K562 (cell line): ENCODE data around the gene IFT27. TPM values are rescaled to one million over a fixed set of nuclear protein-coding genes. Genes with fewer than 3 reads are reported as not detected.
A peak's percentile ranks its signal among the peaks of the same experiment; 100 is the strongest.

Source experiments
- ASH1L ChIP-seq: fragments of 450-650 bp; IDR thresholded peaks from 2 replicates; pipeline ENCODE4 v1.6.1; 2018; ENCODE audit warnings: borderline replicate concordance, mild to moderate bottlenecking, low read depth; ENCODE audit not compliant: partially characterized antibody
- ATF7 ChIP-seq: fragments of 450-650 bp; IDR thresholded peaks from 2 replicates; pipeline ENCODE4 v1.7.1; 2014; ENCODE audit warnings: mild to moderate bottlenecking, moderate library complexity
- C11orf30 ChIP-seq: fragments of 450-650 bp; IDR thresholded peaks from 2 replicates; pipeline ENCODE4 v1.6.1; 2016; ENCODE audit warnings: low read depth, mild to moderate bottlenecking
- CEBPB ChIP-seq: fragments of 450-650 bp; IDR thresholded peaks from 2 replicates; pipeline ENCODE4 v1.6.1; 2016; ENCODE audit warnings: missing genetic modification characterization, missing compliant biosample characterization
- CXXC5 ChIP-seq: fragments of 250-450 bp; sonication (Bioruptor Pico); IDR thresholded peaks from 2 replicates; pipeline ENCODE4 v1.8.0; 2022; ENCODE audit warnings: inconsistent platforms, mild to moderate bottlenecking, moderate library complexity
- EGR1 ChIP-seq: fragments of 450-650 bp; conservative IDR thresholded peaks from 2 replicates; pipeline ENCODE4 v1.6.1; 2017; ENCODE audit warnings: mild to moderate bottlenecking
- GABPA ChIP-seq: fragments of 200-800 bp; sonication (Bioruptor generic); conservative IDR thresholded peaks from 2 replicates; pipeline ENCODE4 v1.6.1; 2016; ENCODE audit warnings: low read depth, missing genetic modification characterization, missing compliant biosample characterization
- GATAD2A ChIP-seq: fragments of 450-650 bp; IDR thresholded peaks from 2 replicates; pipeline ENCODE4 v1.6.1; 2017
- MAFG ChIP-seq: fragments of 450-650 bp; conservative IDR thresholded peaks from 2 replicates; pipeline ENCODE4 v1.6.1; 2016; ENCODE audit warnings: missing genetic modification characterization, missing compliant biosample characterization
- NR2C1 ChIP-seq, 2 experiments: fragments of 450-650 bp; IDR thresholded peaks; 2 replicates each; pipeline ENCODE4 v1.6.1; 2017; ENCODE audit warnings: mild to moderate bottlenecking in 2 of 2, antibody characterized with exemption in 1 of 2, inconsistent platforms in 1 of 2, missing compliant biosample characterization in 1 of 2, missing genetic modification characterization in 1 of 2
- NRF1 ChIP-seq, 2 experiments: fragments of 450-650 bp; IDR thresholded peaks in 1 of 2; conservative IDR thresholded peaks in 1 of 2; 2 replicates each; pipeline ENCODE4 v1.6.1; 2014; ENCODE audit warnings: mild to moderate bottlenecking in 2 of 2
- RFX5 ChIP-seq: IDR thresholded peaks from 2 replicates; pipeline ENCODE4 v1.6.1; 2011; ENCODE audit warnings: low read depth, mild to moderate bottlenecking, improper control_type of control experiment, low read length
- SETDB1 ChIP-seq: IDR thresholded peaks from one replicate; pipeline ENCODE4 v1.6.1; 2012; ENCODE audit warnings: low read length, control low read depth, inconsistent platforms
- SP2 ChIP-seq: IDR thresholded peaks from 2 replicates; pipeline ENCODE4 v1.6.1; 2011; ENCODE audit warnings: mild to moderate bottlenecking, low read depth, low read length, moderate library complexity; ENCODE audit not compliant: poor library complexity, severe bottlenecking; ENCODE audit errors: extremely low read depth
- polyA plus RNA-seq, 8 experiments: library from polyadenylated mRNA; depleted of rRNA in 4 of 8; stranded (reverse) in 5 of 8; unstranded in 3 of 8; fragments of >200 nt; fragmentation: Nextera tagmentation in 2 of 8; fragmentation: Illumina TruSeq in 1 of 8; extraction: Ambion mirVana in 2 of 8; extraction: Trizol in 1 of 8; gene quantifications; 2 replicates each; pipeline versions ENCODE4 v1.2.1 to v1.2.3, GENCODE V29; 2011 to 2014; ENCODE audit warnings: inconsistent platforms in 1 of 8, missing spikeins in 1 of 8
- total RNA-seq, 7 experiments: library from RNA; depleted of rRNA in 6 of 7; stranded (reverse); fragments of >200 nt in 6 of 7; fragmentation: Illumina TruSeq in 2 of 7; extraction: Trizol in 2 of 7; gene quantifications; 2 replicates each; pipeline versions ENCODE4 v1.2.1 to v1.2.3, GENCODE V29; 2011 to 2021; ENCODE audit warnings: low replicate concordance in 1 of 7
- TF ChIP-seq, protein P1 (sequence below): fragments of 450-650 bp; IDR thresholded peaks from 2 replicates; pipeline ENCODE4 v1.6.1; 2018; ENCODE audit not compliant: partially characterized antibody
- TF ChIP-seq, protein P2 (sequence below): fragments of 250-450 bp; sonication (Bioruptor Pico); IDR thresholded peaks from 2 replicates; pipeline ENCODE4 v1.4.0; 2020
- TF ChIP-seq, protein P3 (sequence below): fragments of 200-800 bp; sonication (Bioruptor generic); IDR thresholded peaks from 2 replicates; pipeline ENCODE4 v1.6.1; 2017; ENCODE audit warnings: missing genetic modification characterization, missing compliant biosample characterization
- TF ChIP-seq, protein P4 (sequence below): IDR thresholded peaks from 2 replicates; pipeline ENCODE4 v1.6.1; 2012; ENCODE audit warnings: low read depth, low read length, improper control_type of control experiment, borderline replicate concordance
- TF ChIP-seq, protein P5 (sequence below): sonication (generic); formaldehyde crosslinking; IDR thresholded peaks from 2 replicates; pipeline ENCODE4 v1.8.0; 2022; ENCODE audit warnings: mild to moderate bottlenecking, missing genetic modification reagents

The IFT27 gene
- total and polyA plus RNA-seq, 9 of the 15 experiments (the other 6 are each of a cell fraction or from before 2014, with no cell fraction given), result 0.01 to 1.4 (median 0.14) TPM; not detected in 1

DNA sequence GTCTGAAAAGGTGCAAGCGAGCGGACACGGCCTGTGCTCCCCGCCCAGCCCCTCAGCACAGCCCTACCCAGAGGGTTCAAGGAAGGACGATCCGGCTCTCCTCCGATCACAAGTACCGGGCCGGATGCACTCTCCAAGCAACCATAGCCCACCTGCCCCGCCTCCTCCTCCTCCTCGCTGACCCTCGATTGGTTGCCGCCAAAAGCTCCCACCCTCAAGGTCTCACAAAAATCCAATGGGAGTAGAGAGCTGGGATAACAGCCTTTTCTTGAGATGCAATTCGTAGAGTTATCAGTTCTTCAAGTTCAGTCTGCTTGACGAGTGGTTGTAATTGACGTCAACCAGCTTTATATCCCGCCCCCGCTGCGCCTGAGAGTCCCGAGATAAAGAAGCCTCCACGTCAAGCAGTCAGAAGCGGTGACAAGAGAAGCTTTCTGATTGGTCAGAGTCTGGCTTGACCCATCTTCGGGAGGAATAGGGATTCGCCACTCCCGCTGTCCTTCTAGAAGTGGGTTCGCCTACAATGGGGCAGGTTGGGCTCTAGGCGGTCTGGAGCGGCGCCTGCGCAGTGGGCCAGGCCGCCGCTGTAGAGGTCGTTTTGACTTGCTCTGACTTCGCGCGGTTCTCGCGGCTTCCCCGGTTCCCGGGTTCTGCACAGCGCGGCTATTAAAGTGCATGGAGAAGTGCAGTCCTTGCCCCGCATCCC, at the start of gene IFT27 (continued):
- TF ChIP-seq RFX5, result no peak
- TF ChIP-seq, protein P1, sequence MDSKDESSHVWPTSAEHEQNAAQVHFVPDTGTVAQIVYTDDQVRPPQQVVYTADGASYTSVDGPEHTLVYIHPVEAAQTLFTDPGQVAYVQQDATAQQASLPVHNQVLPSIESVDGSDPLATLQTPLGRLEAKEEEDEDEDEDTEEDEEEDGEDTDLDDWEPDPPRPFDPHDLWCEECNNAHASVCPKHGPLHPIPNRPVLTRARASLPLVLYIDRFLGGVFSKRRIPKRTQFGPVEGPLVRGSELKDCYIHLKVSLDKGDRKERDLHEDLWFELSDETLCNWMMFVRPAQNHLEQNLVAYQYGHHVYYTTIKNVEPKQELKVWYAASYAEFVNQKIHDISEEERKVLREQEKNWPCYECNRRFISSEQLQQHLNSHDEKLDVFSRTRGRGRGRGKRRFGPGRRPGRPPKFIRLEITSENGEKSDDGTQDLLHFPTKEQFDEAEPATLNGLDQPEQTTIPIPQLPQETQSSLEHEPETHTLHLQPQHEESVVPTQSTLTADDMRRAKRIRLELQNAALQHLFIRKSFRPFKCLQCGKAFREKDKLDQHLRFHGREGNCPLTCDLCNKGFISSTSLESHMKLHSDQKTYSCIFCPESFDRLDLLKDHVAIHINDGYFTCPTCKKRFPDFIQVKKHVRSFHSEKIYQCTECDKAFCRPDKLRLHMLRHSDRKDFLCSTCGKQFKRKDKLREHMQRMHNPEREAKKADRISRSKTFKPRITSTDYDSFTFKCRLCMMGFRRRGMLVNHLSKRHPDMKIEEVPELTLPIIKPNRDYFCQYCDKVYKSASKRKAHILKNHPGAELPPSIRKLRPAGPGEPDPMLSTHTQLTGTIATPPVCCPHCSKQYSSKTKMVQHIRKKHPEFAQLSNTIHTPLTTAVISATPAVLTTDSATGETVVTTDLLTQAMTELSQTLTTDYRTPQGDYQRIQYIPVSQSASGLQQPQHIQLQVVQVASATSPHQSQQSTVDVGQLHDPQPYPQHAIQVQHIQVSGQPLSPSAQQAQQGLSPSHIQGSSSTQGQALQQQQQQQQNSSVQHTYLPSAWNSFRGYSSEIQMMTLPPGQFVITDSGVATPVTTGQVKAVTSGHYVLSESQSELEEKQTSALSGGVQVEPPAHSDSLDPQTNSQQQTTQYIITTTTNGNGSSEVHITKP, result peak; percentile 66
- no peak for TF ChIP-seq NR2C1 (IDR thresholded peaks at IDR 0.05)
- TF ChIP-seq NR2C1 (tag; IDR thresholded peaks at IDR 0.05), result no peak
- TF ChIP-seq CXXC5, result peak; percentile 49; the same call in 1 of the 2 replicates
- peak; percentile 49 for TF ChIP-seq EGR1
- TF ChIP-seq, protein P2, sequence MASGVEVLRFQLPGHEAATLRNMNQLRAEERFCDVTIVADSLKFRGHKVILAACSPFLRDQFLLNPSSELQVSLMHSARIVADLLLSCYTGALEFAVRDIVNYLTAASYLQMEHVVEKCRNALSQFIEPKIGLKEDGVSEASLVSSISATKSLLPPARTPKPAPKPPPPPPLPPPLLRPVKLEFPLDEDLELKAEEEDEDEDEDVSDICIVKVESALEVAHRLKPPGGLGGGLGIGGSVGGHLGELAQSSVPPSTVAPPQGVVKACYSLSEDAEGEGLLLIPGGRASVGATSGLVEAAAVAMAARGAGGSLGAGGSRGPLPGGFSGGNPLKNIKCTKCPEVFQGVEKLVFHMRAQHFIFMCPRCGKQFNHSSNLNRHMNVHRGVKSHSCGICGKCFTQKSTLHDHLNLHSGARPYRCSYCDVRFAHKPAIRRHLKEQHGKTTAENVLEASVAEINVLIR (CRISPR knock-in tag), result 0 out of 2 replicates have a peak, but pooled peaks have one; percentile 37
- TF ChIP-seq GABPA, result peak; percentile 30; the same call in 1 of the 2 replicates
- TF ChIP-seq GATAD2A, result no peak
- no peak for TF ChIP-seq CEBPB (tag)
- TF ChIP-seq ATF7, result peak; percentile 82
- no peak for TF ChIP-seq SETDB1
- peak; percentile 93 to 94 for TF ChIP-seq NRF1 (conservative IDR thresholded peaks at IDR 0.05 in 1 of 2, IDR thresholded peaks at IDR 0.05 in 1 of 2)
- peak; percentile 88 for TF ChIP-seq ASH1L
- TF ChIP-seq SP2, result peak; percentile 47
- TF ChIP-seq, protein P3, sequence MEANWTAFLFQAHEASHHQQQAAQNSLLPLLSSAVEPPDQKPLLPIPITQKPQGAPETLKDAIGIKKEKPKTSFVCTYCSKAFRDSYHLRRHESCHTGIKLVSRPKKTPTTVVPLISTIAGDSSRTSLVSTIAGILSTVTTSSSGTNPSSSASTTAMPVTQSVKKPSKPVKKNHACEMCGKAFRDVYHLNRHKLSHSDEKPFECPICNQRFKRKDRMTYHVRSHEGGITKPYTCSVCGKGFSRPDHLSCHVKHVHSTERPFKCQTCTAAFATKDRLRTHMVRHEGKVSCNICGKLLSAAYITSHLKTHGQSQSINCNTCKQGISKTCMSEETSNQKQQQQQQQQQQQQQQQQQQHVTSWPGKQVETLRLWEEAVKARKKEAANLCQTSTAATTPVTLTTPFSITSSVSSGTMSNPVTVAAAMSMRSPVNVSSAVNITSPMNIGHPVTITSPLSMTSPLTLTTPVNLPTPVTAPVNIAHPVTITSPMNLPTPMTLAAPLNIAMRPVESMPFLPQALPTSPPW (CRISPR knock-in tag), result peak; percentile 83
- TF ChIP-seq, protein P4, sequence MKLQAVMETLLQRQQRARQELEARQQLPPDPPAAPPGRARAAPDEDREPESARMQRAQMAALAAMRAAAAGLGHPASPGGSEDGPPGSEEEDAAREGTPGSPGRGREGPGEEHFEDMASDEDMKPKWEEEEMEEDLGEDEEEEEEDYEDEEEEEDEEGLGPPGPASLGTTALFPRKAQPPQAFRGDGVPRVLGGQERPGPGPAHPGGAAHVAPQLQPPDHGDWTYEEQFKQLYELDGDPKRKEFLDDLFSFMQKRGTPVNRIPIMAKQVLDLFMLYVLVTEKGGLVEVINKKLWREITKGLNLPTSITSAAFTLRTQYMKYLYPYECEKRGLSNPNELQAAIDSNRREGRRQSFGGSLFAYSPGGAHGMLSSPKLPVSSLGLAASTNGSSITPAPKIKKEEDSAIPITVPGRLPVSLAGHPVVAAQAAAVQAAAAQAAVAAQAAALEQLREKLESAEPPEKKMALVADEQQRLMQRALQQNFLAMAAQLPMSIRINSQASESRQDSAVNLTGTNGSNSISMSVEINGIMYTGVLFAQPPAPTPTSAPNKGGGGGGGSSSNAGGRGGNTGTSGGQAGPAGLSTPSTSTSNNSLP, result 0 out of 2 replicates have a peak, but pooled peaks have one; percentile 19
- no peak for TF ChIP-seq C11orf30
- TF ChIP-seq, protein P5, sequence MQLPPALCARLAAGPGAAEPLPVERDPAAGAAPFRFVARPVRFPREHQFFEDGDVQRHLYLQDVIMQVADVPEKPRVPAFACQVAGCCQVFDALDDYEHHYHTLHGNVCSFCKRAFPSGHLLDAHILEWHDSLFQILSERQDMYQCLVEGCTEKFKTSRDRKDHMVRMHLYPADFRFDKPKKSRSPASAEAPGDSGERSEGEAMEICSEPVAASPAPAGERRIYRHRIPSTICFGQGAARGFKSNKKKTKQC (CRISPR knock-in tag), result no peak
- no peak for TF ChIP-seq MAFG (tag)
